Tibial nerve (tissue), 4 donors: ENCODE measurements around the gene MCF2L2. TPM values are rescaled to one million over a fixed set of nuclear protein-coding genes. Genes with fewer than 3 reads are reported as not detected.

ENCODE experiments used
- DNase-seq, 2 donors: peaks; one replicate each; pipeline ENCODE4 v3.0.0-alpha.2; 2019; ENCODE audit warnings: low spot score in 2 of 2
- H3K27ac ChIP-seq, 4 donors: fragments of 200-600 bp; sonication (generic) in 3 of 4; one replicate each; pipeline ENCODE4 v1.5.1; 2017 to 2019; ENCODE audit warnings: mild to moderate bottlenecking in 1 of 4
- H3K27me3 ChIP-seq, 2 donors: fragments of 200-600 bp; sonication (generic) in 1 of 2; one replicate each; pipeline versions ENCODE4 v1.5.1 to v1.6.0; 2017 to 2019
- H3K36me3 ChIP-seq, 3 donors: fragments of 200-600 bp; sonication (generic); one replicate each; pipeline ENCODE4 v1.5.1; 2018 to 2019
- H3K4me1 ChIP-seq, 4 donors: fragments of 200-600 bp; sonication (generic) in 3 of 4; one replicate each; pipeline ENCODE4 v1.5.1; 2017 to 2019
- H3K4me3 ChIP-seq, 4 donors: fragments of 200-600 bp; sonication (generic) in 3 of 4; one replicate each; pipeline ENCODE4 v1.5.1; 2017 to 2019; ENCODE audit warnings: mild to moderate bottlenecking in 1 of 4, moderate library complexity in 1 of 4
- H3K9me3 ChIP-seq, 4 donors: fragments of 200-600 bp; sonication (generic) in 3 of 4; one replicate each; pipeline ENCODE4 v1.5.1; 2017 to 2019
- CTCF ChIP-seq, 5 experiments: fragments of 200-600 bp in 3 of 5; fragments of 450-650 bp in 2 of 5; sonication (generic) in 3 of 5; IDR thresholded peaks; one replicate each; pipeline ENCODE4 v1.5.1; 2016 to 2019; ENCODE audit warnings: antibody characterized with exemption in 5 of 5, mild to moderate bottlenecking in 3 of 5, moderate library complexity in 2 of 5
- EP300 ChIP-seq, 2 donors: sonication (generic); formaldehyde crosslinking; IDR thresholded peaks; one replicate each; pipeline ENCODE4 v1.6.1; 2017; ENCODE audit warnings: antibody characterized with exemption in 2 of 2, mild to moderate bottlenecking in 1 of 2
- POLR2A ChIP-seq, 2 donors: fragments of 450-650 bp; IDR thresholded peaks; one replicate each; pipeline ENCODE4 v1.6.1; 2017; ENCODE audit warnings: antibody characterized with exemption in 2 of 2, mild to moderate bottlenecking in 2 of 2, moderate library complexity in 2 of 2
- WGBS, 2 donors: methylation state at CpG; one replicate each; pipeline ENCODE4 v1.1.5; 2018; 5-methylcytosine and 5-hydroxymethylcytosine counted together
- total RNA-seq, 4 donors: library from RNA; depleted of rRNA; stranded (reverse); fragments of >200 nt; gene quantifications; one replicate each; pipeline ENCODE4 v1.1.0, GENCODE V29; 2016

MCF2L2 gene
- total RNA-seq, 4 donors from 2014 or later = 0.90 to 24.9 (median 1.8) TPM

GRCh38 chr3:183360971-183361624, 67.3 kb downstream of the MCF2L2 start:
- TF ChIP-seq POLR2A (IDR thresholded peaks at IDR 0.05) (no peak), CTCF (IDR thresholded peaks at IDR 0.05) (no peak), EP300 (IDR thresholded peaks at IDR 0.05) (no peak)
- Histone ChIP-seq H3K27ac (no peak overlapping the region), H3K27me3 (no peaks in the 10 kb centered on the region), H3K4me3 (no peak overlapping the region), H3K36me3 (no peaks in the 10 kb centered on the region), H3K4me1 (no peaks in the 10 kb centered on the region), H3K9me3 (no peaks in the 10 kb centered on the region)
- no peak for DNase-seq
- WGBS, 2 donors = 86 to 91% methylated on average over 3 of the region's 3 CpGs

GRCh38 chr3:183359036-183359435, 69.4 kb downstream of the MCF2L2 start:
- no peaks in the 10 kb centered on the region for H3K4me1 ChIP-seq
- H3K4me3 ChIP-seq = no peak overlapping the region
- H3K9me3 ChIP-seq = no peaks in the 10 kb centered on the region
- WGBS, 2 donors = 20 to 30% methylated on average over 2 of the region's 2 CpGs
- H3K27me3 ChIP-seq = no peaks in the 10 kb centered on the region
- H3K27ac ChIP-seq = no peak overlapping the region
- no peaks in the 10 kb centered on the region for H3K36me3 ChIP-seq
- DNase-seq = no peak
- TF ChIP-seq CTCF (IDR thresholded peaks at IDR 0.05) = no peak
- no peak for TF ChIP-seq POLR2A (IDR thresholded peaks at IDR 0.05)
- no peak for TF ChIP-seq EP300 (IDR thresholded peaks at IDR 0.05)

- DNase-seq = no peak
- H3K4me3 ChIP-seq = no peak overlapping the region
- H3K27me3 ChIP-seq = no peaks in the 10 kb centered on the region
- H3K36me3 ChIP-seq = no peaks in the 10 kb centered on the region
- no peaks in the 10 kb centered on the region for H3K4me1 ChIP-seq
- no peak for TF ChIP-seq CTCF (IDR thresholded peaks at IDR 0.05)
- TF ChIP-seq EP300 (IDR thresholded peaks at IDR 0.05) = no peak
- TF ChIP-seq POLR2A (IDR thresholded peaks at IDR 0.05) = no peak
- no peak overlapping the region for H3K27ac ChIP-seq
- no peaks in the 10 kb centered on the region for H3K9me3 ChIP-seq
- 85 to 91% methylated on average over 8 of the region's 8 CpGs for WGBS, 2 donors
Observed at GRCh38 chr3:183357564-183358079, 70.8 kb downstream of the MCF2L2 start.

- no peak overlapping the region for H3K27ac ChIP-seq
- TF ChIP-seq EP300 (IDR thresholded peaks at IDR 0.05) (no peak), CTCF (IDR thresholded peaks at IDR 0.05) (no peak), POLR2A (IDR thresholded peaks at IDR 0.05) (no peak)
- no peak for DNase-seq
- H3K36me3 ChIP-seq = no peaks in the 10 kb centered on the region
- no peaks in the 10 kb centered on the region for H3K4me1 ChIP-seq
- no peaks in the 10 kb centered on the region for H3K9me3 ChIP-seq
- H3K4me3 ChIP-seq = no peak overlapping the region
- H3K27me3 ChIP-seq = no peaks in the 10 kb centered on the region
Observed at GRCh38 chr3:183356920-183357319, 71.5 kb downstream of the MCF2L2 start.

GRCh38 chr3:183354874-183355273, 73.5 kb downstream of the MCF2L2 start:
- DNase-seq = no peak
- 91 to 98% methylated on average over 1 of the region's 1 CpG for WGBS, 2 donors
- TF ChIP-seq POLR2A (IDR thresholded peaks at IDR 0.05) (no peak), CTCF (IDR thresholded peaks at IDR 0.05) (no peak), EP300 (IDR thresholded peaks at IDR 0.05) (no peak)
- Histone ChIP-seq H3K36me3 (no peaks in the 10 kb centered on the region), H3K9me3 (no peaks in the 10 kb centered on the region), H3K4me1 (no peaks in the 10 kb centered on the region), H3K27me3 (no peaks in the 10 kb centered on the region), H3K27ac (no peak overlapping the region), H3K4me3 (no peak overlapping the region)
